DOHH2 (cell line): Measurements from ENCODE around the gene SLC1A5.

Source experiments
- CTCF ChIP-seq: fragments of 200-600 bp; sonication (generic); IDR thresholded peaks from one replicate; pipeline ENCODE4 v1.5.1; 2014; ENCODE audit warnings: antibody characterized with exemption, mild to moderate bottlenecking, low read depth, low read length; ENCODE audit not compliant: poor library complexity, severe bottlenecking
- EZH2phosphoT487 ChIP-seq: fragments of 200-600 bp; sonication (generic); IDR thresholded peaks from 2 replicates; pipeline ENCODE4 v1.6.1; 2017; ENCODE audit warnings: borderline replicate concordance, mild to moderate bottlenecking, antibody characterized with exemption, low read length, moderate library complexity, mixed read lengths

GRCh38 chr19:46828484-46828883 lies 40.1 kb upstream of the SLC1A5 start:
- TF ChIP-seq CTCF (no peak), EZH2phosphoT487 (no peak)
